Natural killer cell (primary cell): ENCODE data around the gene PDE6C. TPM values are rescaled to one million over a fixed set of nuclear protein-coding genes. Genes with fewer than 3 reads are reported as not detected.

Source experiments
- ATAC-seq, 3 donors: fragments of 150-1000 bp in 2 of 3; fragments of 200-7000 bp in 1 of 3; cut with Tn5 transposase; 1 replicate in 1 of 3; 2 replicates in 2 of 3; pipeline ENCODE4 v1.10.0; 2021; ENCODE audit warnings: mild to moderate bottlenecking in 2 of 3, moderate library complexity in 2 of 3
- DNase-seq, 2 donors: peaks; one replicate each; pipeline versions ENCODE4 v3.0.0 to v3.0.0-alpha.2; 2013 to 2021; ENCODE audit warnings: mixed read lengths in 1 of 2
- H3K27ac ChIP-seq: one replicate; pipeline ENCODE4 v1.5.1; 2013; ENCODE audit warnings: mild to moderate bottlenecking, low read length
- H3K27me3 ChIP-seq: one replicate; pipeline ENCODE4 v1.6.1; 2013; ENCODE audit warnings: low read length; ENCODE audit not compliant: control insufficient read depth, insufficient read depth
- H3K36me3 ChIP-seq: one replicate; pipeline ENCODE4 v1.6.1; 2013; ENCODE audit warnings: low read length; ENCODE audit not compliant: control insufficient read depth, insufficient read depth
- H3K4me1 ChIP-seq: one replicate; pipeline ENCODE4 v1.6.1; 2013; ENCODE audit warnings: low read length; ENCODE audit not compliant: control insufficient read depth, insufficient read depth
- H3K4me3 ChIP-seq: one replicate; pipeline ENCODE4 v1.5.1; 2013; ENCODE audit warnings: low read length
- H3K9me3 ChIP-seq: one replicate; pipeline ENCODE4 v1.6.1; 2013; ENCODE audit warnings: low read length; ENCODE audit not compliant: control insufficient read depth, insufficient read depth
- H3K27ac Mint-ChIP-seq, 2 donors: one replicate each; pipeline ENCODE4 v1.8.0; 2022; ENCODE audit warnings: mild to moderate bottlenecking in 2 of 2, mixed read lengths in 2 of 2, moderate library complexity in 1 of 2
- H3K27me3 Mint-ChIP-seq, 2 donors: one replicate each; pipeline ENCODE4 v1.8.0; 2022; ENCODE audit warnings: low read depth in 2 of 2, mixed read lengths in 2 of 2
- H3K36me3 Mint-ChIP-seq: one replicate; pipeline ENCODE4 v1.8.0; 2022; ENCODE audit warnings: mixed read lengths
- H3K4me1 Mint-ChIP-seq, 2 donors: one replicate each; pipeline ENCODE4 v1.8.0; 2022; ENCODE audit warnings: mixed read lengths in 2 of 2
- H3K4me3 Mint-ChIP-seq: one replicate; pipeline ENCODE4 v1.8.0; 2022; ENCODE audit warnings: mild to moderate bottlenecking, moderate library complexity, mixed read lengths
- H3K9me3 Mint-ChIP-seq, 2 donors: one replicate each; pipeline ENCODE4 v1.8.0; 2022; ENCODE audit warnings: mixed read lengths in 2 of 2
- CTCF ChIP-seq: fragments of 200-600 bp; IDR thresholded peaks from one replicate; pipeline ENCODE4 v1.8.0; 2022; ENCODE audit warnings: antibody characterized with exemption
- WGBS: methylation state at CpG from one replicate; pipeline ENCODE4 v1.1.7; 2013; ENCODE audit warnings: missing lambda C conversion rate; ENCODE audit not compliant: insufficient coverage; 5-methylcytosine and 5-hydroxymethylcytosine counted together
- intact Hi-C: fragments of 100-400 bp; cut with micrococcal nuclease; formaldehyde crosslinking; loops from one replicate; pipeline ENCODE4 v1.14.2; 2022
- total RNA-seq, 4 donors: library from RNA; stranded (reverse); fragments of 120-200 nt in 1 of 4; gene quantifications; one replicate each; pipeline versions ENCODE4 v1.2.3 to v1.2.4, GENCODE V29; 2013 to 2022

Gene PDE6C
- total RNA-seq, 3 donors from 2014 or later (not counting 1 experiment from before 2014, with no cell fraction given): not detected

- Mint-ChIP-seq H3K4me1 (no peaks in the 10 kb centered on the region), H3K27me3 (peaks cover 8 to 18% of the 10 kb centered on the region in 2 donors), H3K27ac (no peak overlapping the region), H3K36me3 (no peaks in the 10 kb centered on the region), H3K9me3 (peaks cover 2 to 4% of the 10 kb centered on the region in 2 donors), H3K4me3 (no peak overlapping the region)
- no peak for DNase-seq
- Histone ChIP-seq H3K27me3 (no peaks in the 10 kb centered on the region), H3K4me3 (no peak overlapping the region), H3K36me3 (no peaks in the 10 kb centered on the region), H3K4me1 (no peaks in the 10 kb centered on the region), H3K9me3 (no peaks in the 10 kb centered on the region), H3K27ac (no peak overlapping the region)
- no peak for ATAC-seq
- TF ChIP-seq CTCF: no peak
- intact Hi-C loops: no loop called here
- 94% methylated on average over 7 of the region's 7 CpGs for WGBS
Measured at GRCh38 chr10:93584445-93584844, 27.9 kb upstream of the PDE6C start.

- H3K27ac ChIP-seq: no peak overlapping the region
- intact Hi-C loops: no loop called here
- H3K36me3 Mint-ChIP-seq: no peaks in the 10 kb centered on the region
- no peak for TF ChIP-seq CTCF
- H3K27me3 Mint-ChIP-seq: peaks cover 4 to 7% of the 10 kb centered on the region in 2 donors
- no peaks in the 10 kb centered on the region for H3K9me3 ChIP-seq
- H3K36me3 ChIP-seq: no peaks in the 10 kb centered on the region
- no peak overlapping the region for H3K4me3 Mint-ChIP-seq
- no peaks in the 10 kb centered on the region for H3K4me1 Mint-ChIP-seq
- 88% methylated on average over 15 of the region's 15 CpGs for WGBS
- no peaks in the 10 kb centered on the region for H3K27me3 ChIP-seq
- H3K4me3 ChIP-seq: no peak overlapping the region
- DNase-seq (no peak), ATAC-seq (no peak)
- H3K9me3 Mint-ChIP-seq: no peaks in the 10 kb centered on the region
- H3K27ac Mint-ChIP-seq: no peak overlapping the region
- no peaks in the 10 kb centered on the region for H3K4me1 ChIP-seq
Measured at GRCh38 chr10:93589648-93590562, 22.4 kb upstream of the PDE6C start.

GRCh38 chr10:93590638-93591037 is 21.7 kb upstream of the PDE6C start:
- no peaks in the 10 kb centered on the region for H3K4me1 ChIP-seq
- Mint-ChIP-seq H3K4me3 (no peak overlapping the region), H3K27me3 (peaks cover 4 to 7% of the 10 kb centered on the region in 2 donors), H3K27ac (no peak overlapping the region), H3K9me3 (no peaks in the 10 kb centered on the region), H3K36me3 (no peaks in the 10 kb centered on the region), H3K4me1 (no peaks in the 10 kb centered on the region)
- H3K4me3 ChIP-seq: no peak overlapping the region
- no peak for TF ChIP-seq CTCF
- no peak overlapping the region for H3K27ac ChIP-seq
- DNase-seq: no peak
- 87% methylated on average over 7 of the region's 7 CpGs for WGBS
- intact Hi-C loops: no loop called here
- no peaks in the 10 kb centered on the region for H3K27me3 ChIP-seq
- H3K9me3 ChIP-seq: no peaks in the 10 kb centered on the region
- H3K36me3 ChIP-seq: no peaks in the 10 kb centered on the region
- no peak for ATAC-seq
